OCI-LY1 (cell line): ENCODE measurements around the gene M1AP.

Experiments used
- H2AFZ ChIP-seq: fragments of 200-600 bp; sonication (generic), shearing (Covaris generic); 2 replicates; pipeline ENCODE4 v1.6.0; 2014; ENCODE audit warnings: antibody characterized with exemption, mild to moderate bottlenecking, low read length
- H3F3A ChIP-seq: fragments of 200-600 bp; sonication (generic), shearing (Covaris generic); 2 replicates; pipeline ENCODE4 v1.6.0; 2014; ENCODE audit warnings: mild to moderate bottlenecking, antibody characterized with exemption, low read length, moderate library complexity; ENCODE audit not compliant: insufficient read depth
- H3K27ac ChIP-seq: fragments of 200-600 bp; sonication (generic); 2 replicates; pipeline ENCODE4 v1.5.1; 2014; ENCODE audit warnings: low read length, mixed run types, mild to moderate bottlenecking, low read depth; ENCODE audit not compliant: poor library complexity, severe bottlenecking
- H3K27me3 ChIP-seq: fragments of 200-600 bp; sonication (generic); 2 replicates; pipeline ENCODE4 v1.6.0; 2014; ENCODE audit warnings: antibody characterized with exemption, mild to moderate bottlenecking, low read length, moderate library complexity; ENCODE audit not compliant: insufficient read depth
- H3K36me3 ChIP-seq: fragments of 200-600 bp; sonication (generic); 2 replicates; pipeline ENCODE4 v1.6.1; 2014; ENCODE audit warnings: mild to moderate bottlenecking, antibody characterized with exemption, low read length, moderate library complexity, mixed read lengths; ENCODE audit not compliant: insufficient read depth
- H3K4me1 ChIP-seq: fragments of 200-600 bp; sonication (generic); 2 replicates; pipeline ENCODE4 v1.5.1; 2014; ENCODE audit warnings: mild to moderate bottlenecking, low read length, moderate library complexity; ENCODE audit not compliant: insufficient read depth, severe bottlenecking
- H3K4me2 ChIP-seq: fragments of 200-600 bp; sonication (generic), shearing (Covaris generic); 2 replicates; pipeline ENCODE4 v1.6.1; 2014; ENCODE audit warnings: low read length
- H3K4me3 ChIP-seq: fragments of 200-600 bp; sonication (generic); 2 replicates; pipeline ENCODE4 v1.5.1; 2014; ENCODE audit warnings: low read length, low read depth, mild to moderate bottlenecking, mixed read lengths; ENCODE audit not compliant: poor library complexity, severe bottlenecking
- H3K79me2 ChIP-seq: fragments of 200-600 bp; shearing (Covaris generic); 2 replicates; pipeline ENCODE4 v1.6.1; 2016; ENCODE audit warnings: mixed run types, low read length, mixed read lengths; ENCODE audit not compliant: insufficient read depth
- H3K9ac ChIP-seq: fragments of 200-600 bp; sonication (generic), shearing (Covaris generic); 2 replicates; pipeline ENCODE4 v1.6.1; 2014; ENCODE audit warnings: mild to moderate bottlenecking, low read length, mixed read lengths
- H3K9me2 ChIP-seq: fragments of 200-600 bp; sonication (generic), shearing (Covaris generic); 2 replicates; pipeline ENCODE4 v1.6.1; 2014; ENCODE audit warnings: low read depth, mild to moderate bottlenecking, low read length, mixed read lengths
- H3K9me3 ChIP-seq: fragments of 200-600 bp; shearing (Covaris generic); 2 replicates; pipeline ENCODE4 v1.6.1; 2014; ENCODE audit warnings: low read length, mixed read lengths
- H4K20me1 ChIP-seq: fragments of 200-600 bp; sonication (generic), shearing (Covaris generic); 2 replicates; pipeline ENCODE4 v1.6.0; 2016; ENCODE audit warnings: mild to moderate bottlenecking, low read length; ENCODE audit not compliant: insufficient read depth
- CTCF ChIP-seq: fragments of 200-600 bp; sonication (generic), shearing (Covaris generic); IDR thresholded peaks from 2 replicates; pipeline ENCODE4 v1.5.1; 2017; ENCODE audit warnings: mild to moderate bottlenecking, antibody characterized with exemption, low read length, moderate library complexity, mixed read lengths
- EZH2 ChIP-seq: fragments of 200-600 bp; sonication (generic), shearing (Covaris generic); IDR thresholded peaks from 2 replicates; pipeline ENCODE4 v1.8.0; 2017; ENCODE audit warnings: borderline replicate concordance, mixed run types, mild to moderate bottlenecking, antibody characterized with exemption, low read length, moderate library complexity, mixed read lengths

The M1AP gene

DNA sequence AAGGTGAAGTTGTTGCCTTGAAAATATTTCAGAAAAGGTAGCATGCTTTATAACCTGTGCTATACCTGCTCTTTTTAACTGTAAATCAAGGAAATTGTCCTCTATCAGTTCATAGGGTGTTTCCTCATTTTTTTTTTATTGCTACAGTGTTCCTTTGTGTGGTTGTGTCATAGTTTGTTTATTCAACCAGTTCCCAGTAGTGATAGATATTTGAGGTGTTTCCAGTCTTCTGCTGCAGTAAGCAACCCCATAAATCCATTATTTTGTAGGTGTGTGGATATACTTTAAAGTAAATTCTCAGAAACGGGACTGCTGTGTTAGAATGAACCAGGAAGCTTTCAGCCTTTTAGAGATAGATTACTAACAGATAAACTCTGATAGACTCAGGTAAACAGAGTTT is 45.5 kb upstream of the M1AP start:
- no peak overlapping the region for H3K4me2 ChIP-seq
- no peaks in the 10 kb centered on the region for H4K20me1 ChIP-seq
- no peak overlapping the region for H3K27ac ChIP-seq
- H3K27me3 ChIP-seq, result no peaks in the 10 kb centered on the region
- H3F3A ChIP-seq, result no peaks in the 10 kb centered on the region
- no peak overlapping the region for H3K9ac ChIP-seq
- H2AFZ ChIP-seq, result no peak overlapping the region
- H3K4me3 ChIP-seq, result no peak overlapping the region
- no peaks in the 10 kb centered on the region for H3K9me3 ChIP-seq
- no peaks in the 10 kb centered on the region for H3K4me1 ChIP-seq
- no peaks in the 10 kb centered on the region for H3K9me2 ChIP-seq
- no peaks in the 10 kb centered on the region for H3K79me2 ChIP-seq
- no peak for TF ChIP-seq EZH2
- TF ChIP-seq CTCF, result no peak
- H3K36me3 ChIP-seq, result no peaks in the 10 kb centered on the region

DNA sequence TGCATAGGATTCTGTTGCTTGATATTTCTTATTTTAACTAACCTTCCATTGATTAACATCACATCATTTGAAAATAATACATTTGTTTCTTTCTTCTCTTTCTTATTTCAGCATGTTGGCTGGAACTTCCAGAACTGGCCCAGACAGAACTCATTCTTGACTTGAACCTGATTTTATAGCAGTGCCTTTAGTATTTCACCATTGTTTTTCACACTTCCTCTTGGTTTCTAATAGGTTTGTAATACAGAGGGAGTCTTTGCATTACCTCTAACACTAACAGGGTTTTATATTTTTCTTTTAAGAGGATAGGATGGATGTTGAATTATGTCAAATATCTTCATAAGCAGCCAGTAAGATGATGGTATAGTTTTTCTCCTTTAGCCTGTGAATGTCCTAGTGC is 45.1 kb upstream of the M1AP start:
- no peaks in the 10 kb centered on the region for H3K9me2 ChIP-seq
- no peak overlapping the region for H3K27ac ChIP-seq
- H3K9me3 ChIP-seq, result no peaks in the 10 kb centered on the region
- no peaks in the 10 kb centered on the region for H3K79me2 ChIP-seq
- H3K4me2 ChIP-seq, result no peak overlapping the region
- no peaks in the 10 kb centered on the region for H3K27me3 ChIP-seq
- H3K4me3 ChIP-seq, result no peak overlapping the region
- H3K4me1 ChIP-seq, result no peaks in the 10 kb centered on the region
- no peaks in the 10 kb centered on the region for H3F3A ChIP-seq
- no peak for TF ChIP-seq EZH2
- no peaks in the 10 kb centered on the region for H3K36me3 ChIP-seq
- no peak overlapping the region for H2AFZ ChIP-seq
- H4K20me1 ChIP-seq, result no peaks in the 10 kb centered on the region
- no peak overlapping the region for H3K9ac ChIP-seq

GRCh38 chr2:74691929-74692328 is 43.8 kb upstream of the M1AP start:
- no peak overlapping the region for H3K27ac ChIP-seq
- no peaks in the 10 kb centered on the region for H3K4me1 ChIP-seq
- H3K4me3 ChIP-seq, result no peak overlapping the region
- no peak overlapping the region for H3K4me2 ChIP-seq
- H3K27me3 ChIP-seq, result no peaks in the 10 kb centered on the region
- H3K9me3 ChIP-seq, result no peaks in the 10 kb centered on the region
- TF ChIP-seq CTCF (no peak), EZH2 (no peak)
- H2AFZ ChIP-seq, result no peak overlapping the region
- H3K9me2 ChIP-seq, result no peaks in the 10 kb centered on the region
- H4K20me1 ChIP-seq, result no peaks in the 10 kb centered on the region
- no peaks in the 10 kb centered on the region for H3F3A ChIP-seq
- H3K79me2 ChIP-seq, result no peaks in the 10 kb centered on the region
- H3K36me3 ChIP-seq, result no peaks in the 10 kb centered on the region
- no peak overlapping the region for H3K9ac ChIP-seq

- no peak overlapping the region for H2AFZ ChIP-seq
- H3K9me2 ChIP-seq, result no peaks in the 10 kb centered on the region
- no peaks in the 10 kb centered on the region for H3K36me3 ChIP-seq
- H3K9me3 ChIP-seq, result no peaks in the 10 kb centered on the region
- no peak overlapping the region for H3K4me3 ChIP-seq
- H4K20me1 ChIP-seq, result no peaks in the 10 kb centered on the region
- no peak overlapping the region for H3K27ac ChIP-seq
- H3K4me1 ChIP-seq, result no peaks in the 10 kb centered on the region
- TF ChIP-seq CTCF (peak; percentile 73), EZH2 (no peak)
- no peak overlapping the region for H3K4me2 ChIP-seq
- H3K9ac ChIP-seq, result no peak overlapping the region
- H3K27me3 ChIP-seq, result no peaks in the 10 kb centered on the region
- no peaks in the 10 kb centered on the region for H3K79me2 ChIP-seq
- no peaks in the 10 kb centered on the region for H3F3A ChIP-seq
Measured at GRCh38 chr2:74690571-74690970, 42.4 kb upstream of the M1AP start.
